ENCODE measurements around the gene FOCAD. TPM values are rescaled to one million over a fixed set of nuclear protein-coding genes. Genes with fewer than 3 reads are reported as not detected.

FOCAD gene
- total RNA-seq, 2 experiments from 2014 or later, result 32.5 to 34.3 TPM

- no peak overlapping the region for H3K27ac Mint-ChIP-seq
- no peak for DNase-seq
- no peaks in the 10 kb centered on the region for H3K27me3 Mint-ChIP-seq
- intact Hi-C loops (cut with DNase I, micrococcal nuclease), result no loop called here
- CTCF ChIA-PET, result no interaction called here
- H3K4me3 Mint-ChIP-seq, result no peak overlapping the region
- peaks cover 39% of the 10 kb centered on the region for H3K36me3 Mint-ChIP-seq (ENCODE audit: low read depth)
- H3K4me1 Mint-ChIP-seq, result no peaks in the 10 kb centered on the region
- no peak for ATAC-seq
- POLR2A ChIA-PET, result no interaction called here
- peaks cover 2% of the 10 kb centered on the region for H3K9me3 Mint-ChIP-seq (ENCODE audit: low read depth)
These were observed 86.9 kb downstream of the FOCAD start for GRCh38 chr9:20770947-20771346.

DNA sequence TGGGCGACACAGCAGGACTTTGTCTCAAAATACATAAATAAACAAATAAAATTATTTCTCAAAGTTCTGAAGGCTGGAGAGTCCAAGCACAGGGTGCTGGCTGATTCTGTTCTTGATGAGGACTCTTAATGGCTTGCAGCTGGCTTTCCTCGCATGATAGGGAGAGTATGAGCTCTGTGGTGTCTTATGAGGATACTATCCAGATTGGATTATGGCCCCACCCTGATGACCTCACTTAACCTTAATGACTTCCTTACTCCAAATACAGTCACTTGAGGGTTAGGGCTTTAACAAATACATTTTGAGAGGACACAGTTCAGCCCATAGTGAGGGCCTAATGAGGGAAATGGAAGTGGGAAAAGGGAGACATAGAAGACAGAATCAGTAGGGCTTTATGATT lies 87.7 kb downstream of the FOCAD start:
- H3K27me3 Mint-ChIP-seq, result no peaks in the 10 kb centered on the region
- POLR2A ChIA-PET, result no interaction called here
- intact Hi-C loops (cut with DNase I, micrococcal nuclease), result no loop called here
- CTCF ChIA-PET, result no interaction called here
- H3K27ac Mint-ChIP-seq, result no peak overlapping the region
- ATAC-seq (no peak), DNase-seq (no peak)
- H3K9me3 Mint-ChIP-seq (ENCODE audit: low read depth), result no peaks in the 10 kb centered on the region
- peaks cover 32% of the 10 kb centered on the region for H3K36me3 Mint-ChIP-seq (ENCODE audit: low read depth)
- no peaks in the 10 kb centered on the region for H3K4me1 Mint-ChIP-seq
- no peak overlapping the region for H3K4me3 Mint-ChIP-seq

DNA sequence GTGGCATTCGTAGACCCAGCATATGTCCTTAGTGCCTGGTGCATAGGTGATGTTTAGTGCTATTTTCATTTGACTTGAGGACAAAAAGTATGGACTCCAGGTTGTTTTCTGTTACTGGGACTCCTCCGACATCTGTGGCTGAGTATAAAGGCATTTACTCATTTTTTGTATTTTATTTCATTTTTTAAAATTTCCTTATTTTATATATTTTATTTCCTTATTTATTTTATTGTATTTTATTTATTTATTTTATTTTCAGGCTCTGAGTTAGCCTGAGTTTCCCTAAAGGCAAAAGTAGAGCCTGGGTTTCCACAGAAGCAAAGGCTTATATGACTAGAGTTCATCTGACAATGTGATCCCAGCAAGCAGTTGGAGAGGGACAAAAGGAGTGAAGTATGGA lies 91.6 kb downstream of the FOCAD start:
- ChIA-PET POLR2A (no interaction called here), CTCF (no interaction called here)
- Mint-ChIP-seq H3K27ac (no peak overlapping the region), H3K9me3 (ENCODE audit: low read depth) (no peaks in the 10 kb centered on the region), H3K4me3 (no peak overlapping the region), H3K4me1 (no peaks in the 10 kb centered on the region), H3K27me3 (no peaks in the 10 kb centered on the region), H3K36me3 (ENCODE audit: low read depth) (peaks cover 16% of the 10 kb centered on the region)
- DNase-seq (no peak), ATAC-seq (no peak)
- intact Hi-C loops (cut with DNase I, micrococcal nuclease), result no loop called here

GRCh38 chr9:20781092-20781491 lies 97.0 kb downstream of the FOCAD start:
- no peak overlapping the region for H3K27ac Mint-ChIP-seq
- H3K27me3 Mint-ChIP-seq, result no peaks in the 10 kb centered on the region

DNA sequence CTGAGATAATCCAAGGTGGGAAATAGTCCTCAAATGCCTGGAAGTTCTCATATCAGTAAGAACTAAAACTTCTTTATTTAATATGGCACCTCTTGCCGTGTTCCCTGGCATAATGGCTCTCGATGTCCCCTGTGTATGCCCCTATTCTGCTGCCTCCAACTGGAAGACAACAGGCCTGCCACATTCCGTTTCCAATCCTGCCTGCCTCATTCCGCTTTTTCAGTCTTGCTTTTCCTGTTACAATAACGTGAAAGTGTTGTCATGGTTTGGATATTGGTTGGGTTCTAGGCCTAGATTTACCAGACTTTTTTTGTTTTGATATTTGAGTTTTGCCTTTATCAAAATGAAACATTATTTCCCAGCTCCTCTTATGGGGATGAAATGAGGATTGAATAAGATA lies 98.2 kb downstream of the FOCAD start:
- Mint-ChIP-seq H3K4me3 (no peak overlapping the region), H3K27ac (no peak overlapping the region), H3K36me3 (ENCODE audit: low read depth) (peaks cover 10% of the 10 kb centered on the region), H3K27me3 (no peaks in the 10 kb centered on the region), H3K4me1 (no peaks in the 10 kb centered on the region), H3K9me3 (ENCODE audit: low read depth) (no peaks in the 10 kb centered on the region)
- intact Hi-C loops (cut with DNase I, micrococcal nuclease), result loop anchor here in 1 of 2 experiments (2.0 kb wide), 1 partner anchor 21 kb away; no protein-coding TSS in a partner anchor
- ATAC-seq (no peak), DNase-seq (no peak)
- ChIA-PET POLR2A (no interaction called here), CTCF (no interaction called here)

More at GRCh38 chr9:20781092-20781491, 97.0 kb downstream of the FOCAD start:
- no peak overlapping the region for H3K4me3 Mint-ChIP-seq
- CTCF ChIA-PET, result no interaction called here
- POLR2A ChIA-PET, result no interaction called here
- H3K36me3 Mint-ChIP-seq (ENCODE audit: low read depth), result peaks cover 12% of the 10 kb centered on the region
- intact Hi-C loops (cut with DNase I, micrococcal nuclease), result no loop called here
- DNase-seq (no peak), ATAC-seq (no peak)
- H3K9me3 Mint-ChIP-seq (ENCODE audit: low read depth), result no peaks in the 10 kb centered on the region
- H3K4me1 Mint-ChIP-seq, result no peaks in the 10 kb centered on the region

DNA sequence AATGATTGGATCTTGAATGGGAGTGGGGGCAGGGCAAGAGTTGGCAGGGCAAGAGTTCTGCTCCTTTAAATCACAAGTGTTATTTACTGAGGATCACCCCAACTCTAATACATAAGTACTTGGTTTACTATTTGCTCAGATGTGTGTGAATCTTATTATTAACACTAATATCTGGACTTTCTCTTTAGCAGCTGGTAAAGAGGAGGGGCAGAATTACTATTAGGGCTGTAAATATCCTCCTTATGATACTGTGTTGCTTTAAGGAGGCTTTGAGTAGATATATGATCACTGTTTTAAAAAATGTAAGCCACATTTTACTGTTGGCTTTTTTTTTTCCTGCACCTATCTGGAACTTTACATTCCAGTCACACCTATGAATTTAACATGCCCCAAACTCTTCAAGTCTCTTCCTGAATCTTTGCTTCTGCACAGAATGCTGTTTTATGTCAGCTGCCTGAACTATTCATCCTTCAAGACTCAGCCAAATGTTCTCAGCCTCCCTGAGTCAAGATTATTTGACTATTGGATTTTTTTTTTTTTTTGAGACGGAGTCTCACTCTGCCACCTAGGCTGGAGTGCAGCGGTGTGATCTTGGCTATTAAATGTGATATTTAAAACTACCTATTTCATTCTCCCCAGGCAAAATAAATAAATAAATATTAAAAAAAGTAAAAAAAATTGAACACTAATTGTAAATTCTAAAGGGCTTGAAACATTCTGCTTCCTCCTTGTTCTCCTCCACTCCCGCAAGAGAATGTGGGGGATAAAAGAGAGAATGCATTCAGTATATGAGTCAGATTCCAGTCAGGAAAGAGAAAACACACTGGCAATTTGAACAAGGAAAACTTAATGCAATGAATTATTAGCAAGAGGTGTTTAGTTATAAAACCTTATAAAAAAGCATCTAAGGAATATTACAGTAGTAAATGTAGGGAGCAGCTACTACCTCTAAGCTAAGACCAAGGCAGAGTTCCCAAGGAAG lies 99.3 kb downstream of the FOCAD start:
- ChIA-PET CTCF (interaction anchor here (0.7 to 1.3 kb wide), 2 partner anchors 85 to 600 kb away, joined by 3 read pairs; no protein-coding TSS in a partner anchor), POLR2A (no interaction called here)
- H3K4me3 Mint-ChIP-seq, result no peak overlapping the region
- DNase-seq (no peak), ATAC-seq (no peak)
- H3K27me3 Mint-ChIP-seq, result no peaks in the 10 kb centered on the region
- intact Hi-C loops (cut with DNase I, micrococcal nuclease), result loop anchor here in 1 of 2 experiments (2.0 kb wide), 1 partner anchor 19 kb away; no protein-coding TSS in a partner anchor
- no peak overlapping the region for H3K27ac Mint-ChIP-seq
- peaks cover 10% of the 10 kb centered on the region for H3K36me3 Mint-ChIP-seq (ENCODE audit: low read depth)
- H3K4me1 Mint-ChIP-seq, result no peaks in the 10 kb centered on the region
- H3K9me3 Mint-ChIP-seq (ENCODE audit: low read depth), result no peaks in the 10 kb centered on the region

DNA sequence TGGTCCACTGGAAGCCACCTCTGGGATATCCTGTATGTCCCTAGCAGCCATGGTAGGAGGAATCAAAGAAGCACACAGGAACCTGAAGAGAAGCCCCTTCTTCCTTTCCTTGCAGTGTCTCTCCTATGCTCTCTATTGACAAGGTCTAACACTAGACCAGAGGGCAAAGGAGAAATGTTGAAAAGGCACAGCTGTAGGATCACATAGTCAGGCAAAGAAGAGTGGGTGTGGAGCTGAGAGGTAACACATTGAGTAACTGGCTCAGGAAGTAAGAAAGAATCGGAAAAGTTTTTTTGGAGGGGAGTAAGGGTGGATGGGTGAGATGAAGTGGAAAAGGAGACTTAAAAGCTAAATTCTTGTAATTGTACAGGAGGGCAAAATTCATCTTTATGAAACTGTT lies 100.1 kb downstream of the FOCAD start:
- Mint-ChIP-seq H3K4me3 (no peak overlapping the region), H3K36me3 (ENCODE audit: low read depth) (peaks cover 9% of the 10 kb centered on the region), H3K27me3 (no peaks in the 10 kb centered on the region), H3K9me3 (ENCODE audit: low read depth) (no peaks in the 10 kb centered on the region), H3K27ac (no peak overlapping the region), H3K4me1 (no peaks in the 10 kb centered on the region)
- intact Hi-C loops (cut with DNase I, micrococcal nuclease), result no loop called here
- DNase-seq, result no peak
- ATAC-seq, result no peak
- POLR2A ChIA-PET, result no interaction called here
- CTCF ChIA-PET, result interaction anchor here (0.7 to 1.3 kb wide), 3 partner anchors 11 to 601 kb away, joined by 3 to 4 read pairs (median 3); no protein-coding TSS in a partner anchor

- POLR2A ChIA-PET, result no interaction called here
- Mint-ChIP-seq H3K9me3 (ENCODE audit: low read depth) (no peaks in the 10 kb centered on the region), H3K27ac (no peak overlapping the region), H3K4me1 (no peaks in the 10 kb centered on the region), H3K36me3 (ENCODE audit: low read depth) (peaks cover 26% of the 10 kb centered on the region), H3K4me3 (no peak overlapping the region), H3K27me3 (no peaks in the 10 kb centered on the region)
- intact Hi-C loops (cut with DNase I, micrococcal nuclease), result no loop called here
- ATAC-seq, result no peak
- DNase-seq, result no peak
- CTCF ChIA-PET, result interaction anchor here (1.2 kb wide), 1 partner anchor 15 kb away, joined by 4 read pairs; no protein-coding TSS in a partner anchor
These were observed 102.7 kb downstream of the FOCAD start for GRCh38 chr9:20786807-20787206.

GRCh38 chr9:20788526-20789451 lies 104.7 kb downstream of the FOCAD start:
- Mint-ChIP-seq H3K36me3 (ENCODE audit: low read depth) (peaks cover 21% of the 10 kb centered on the region), H3K27me3 (no peaks in the 10 kb centered on the region), H3K4me1 (no peaks in the 10 kb centered on the region), H3K9me3 (ENCODE audit: low read depth) (no peaks in the 10 kb centered on the region), H3K4me3 (no peak overlapping the region), H3K27ac (no peak overlapping the region)
- intact Hi-C loops (cut with DNase I, micrococcal nuclease), result no loop called here
- POLR2A ChIA-PET, result interaction anchor here (0.6 to 0.7 kb wide), 2 partner anchors 228 to 1465 kb away, joined by 3 read pairs; no protein-coding TSS in a partner anchor
- DNase-seq (no peak), ATAC-seq (no peak)
- CTCF ChIA-PET, result interaction anchor here (0.9 to 1.1 kb wide), 2 partner anchors 18 to 153 kb away, joined by 3 to 4 read pairs; no protein-coding TSS in a partner anchor

- no peak overlapping the region for H3K4me3 Mint-ChIP-seq
- DNase-seq, result no peak
- POLR2A ChIA-PET, result no interaction called here
- CTCF ChIA-PET, result no interaction called here
- H3K27me3 Mint-ChIP-seq, result no peaks in the 10 kb centered on the region
- ATAC-seq, result no peak
- H3K4me1 Mint-ChIP-seq, result no peaks in the 10 kb centered on the region
- H3K36me3 Mint-ChIP-seq (ENCODE audit: low read depth), result peaks cover 24% of the 10 kb centered on the region
- intact Hi-C loops (cut with DNase I, micrococcal nuclease), result no loop called here
- H3K27ac Mint-ChIP-seq, result no peak overlapping the region
- no peaks in the 10 kb centered on the region for H3K9me3 Mint-ChIP-seq (ENCODE audit: low read depth)
These were observed 106.7 kb downstream of the FOCAD start for GRCh38 chr9:20790721-20791120.

- ChIA-PET CTCF (no interaction called here), POLR2A (no interaction called here)
- H3K27ac Mint-ChIP-seq, result no peak overlapping the region
- ATAC-seq, result no peak
- no peak for DNase-seq
- H3K4me3 Mint-ChIP-seq, result no peak overlapping the region
- H3K27me3 Mint-ChIP-seq, result no peaks in the 10 kb centered on the region
- intact Hi-C loops (cut with DNase I, micrococcal nuclease), result no loop called here
- no peaks in the 10 kb centered on the region for H3K9me3 Mint-ChIP-seq (ENCODE audit: low read depth)
- H3K4me1 Mint-ChIP-seq, result no peaks in the 10 kb centered on the region
- H3K36me3 Mint-ChIP-seq (ENCODE audit: low read depth), result peaks cover 28% of the 10 kb centered on the region
These were observed 107.6 kb downstream of the FOCAD start for GRCh38 chr9:20791682-20792081.
